ENCODE measurements around the gene ME1.

- TF ChIP-seq HDAC2 (IDR thresholded peaks at IDR 0.05) = no peak
- no peak for TF ChIP-seq CTCF (IDR thresholded peaks at IDR 0.05)
- no peak for TF ChIP-seq CEBPB (IDR thresholded peaks at IDR 0.05)
These were observed 78.3 kb downstream of the ME1 start for GRCh38 chr6:83352424-83353061.
